NCI-H510A (cell line): Measurements from ENCODE around the gene FGF3.

ENCODE experiments used
- DNase-seq: peaks from one replicate; lab custom pipeline; 2025; lab: John Stamatoyannopoulos, UW

FGF3 gene

DNA sequence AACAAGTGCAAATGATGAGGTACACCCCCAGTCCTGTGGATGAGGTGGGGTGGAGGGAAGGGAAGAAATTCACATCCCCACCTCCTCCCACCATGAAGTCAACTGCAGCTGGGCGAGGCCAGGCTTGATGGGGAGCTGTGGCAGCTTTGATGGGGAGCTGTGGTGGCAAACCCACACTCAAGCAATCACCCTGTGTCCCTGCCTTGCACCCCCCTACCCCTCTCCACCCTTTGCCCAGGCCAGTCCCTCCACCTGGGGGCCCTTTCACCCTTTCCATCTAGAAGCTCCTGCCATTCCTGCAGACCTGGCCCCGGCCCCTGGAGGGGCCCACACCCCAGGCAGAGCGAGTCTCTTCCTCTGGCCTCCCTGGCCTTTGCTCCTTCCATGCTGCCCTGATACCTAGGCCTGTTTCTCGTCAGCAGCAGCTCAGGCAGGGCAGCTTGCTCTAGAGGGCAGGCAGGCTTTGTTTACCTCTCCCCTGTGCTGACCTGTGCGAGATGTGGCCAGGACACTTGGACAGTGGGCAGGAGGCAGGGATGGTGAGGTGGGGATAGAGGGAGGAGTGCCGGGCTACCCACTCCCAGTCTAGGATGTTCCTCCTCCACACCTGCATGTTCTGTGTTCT lies 4.5 kb upstream of the FGF3 start:
- no peak for DNase-seq

DNA sequence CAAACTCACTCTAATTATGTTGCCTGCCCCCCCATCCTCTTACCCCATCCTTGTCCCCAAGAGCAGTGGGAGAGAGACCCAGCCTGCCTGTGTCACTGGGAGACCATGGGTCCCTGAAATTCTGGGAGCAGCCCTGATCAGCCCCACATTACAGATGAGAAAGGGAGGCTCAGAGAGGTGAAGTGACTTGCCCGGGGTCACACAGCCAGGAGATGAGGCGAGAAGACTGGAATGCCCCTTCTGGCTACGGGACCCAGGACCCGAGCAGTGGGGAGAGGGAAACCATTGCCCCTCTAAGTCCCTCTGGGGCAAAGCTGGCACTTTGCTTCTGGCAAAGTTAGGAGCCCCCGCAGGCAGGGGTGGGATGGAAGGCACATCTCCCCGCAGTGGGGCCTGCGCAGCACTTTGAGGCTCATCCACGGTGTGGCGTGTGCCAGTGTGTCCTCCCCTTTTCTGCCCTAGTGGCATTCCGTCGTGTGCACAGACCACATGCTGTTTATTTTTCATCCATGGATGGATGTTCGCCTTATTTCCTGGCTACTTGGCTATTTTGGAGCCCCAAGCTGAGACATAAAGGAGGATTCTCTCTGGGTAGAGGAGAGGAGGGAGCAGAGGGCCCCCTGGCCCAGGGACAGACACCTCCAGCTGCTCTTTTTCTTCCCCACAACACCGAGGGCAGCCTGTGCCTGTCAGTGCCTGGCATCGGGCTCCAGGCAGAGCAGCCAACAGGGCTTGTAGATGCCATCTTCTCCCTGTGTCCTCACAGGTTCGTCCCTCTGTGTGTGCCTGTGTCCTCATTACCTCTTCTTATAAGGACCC lies 3.7 kb upstream of the FGF3 start:
- no peak for DNase-seq

DNA sequence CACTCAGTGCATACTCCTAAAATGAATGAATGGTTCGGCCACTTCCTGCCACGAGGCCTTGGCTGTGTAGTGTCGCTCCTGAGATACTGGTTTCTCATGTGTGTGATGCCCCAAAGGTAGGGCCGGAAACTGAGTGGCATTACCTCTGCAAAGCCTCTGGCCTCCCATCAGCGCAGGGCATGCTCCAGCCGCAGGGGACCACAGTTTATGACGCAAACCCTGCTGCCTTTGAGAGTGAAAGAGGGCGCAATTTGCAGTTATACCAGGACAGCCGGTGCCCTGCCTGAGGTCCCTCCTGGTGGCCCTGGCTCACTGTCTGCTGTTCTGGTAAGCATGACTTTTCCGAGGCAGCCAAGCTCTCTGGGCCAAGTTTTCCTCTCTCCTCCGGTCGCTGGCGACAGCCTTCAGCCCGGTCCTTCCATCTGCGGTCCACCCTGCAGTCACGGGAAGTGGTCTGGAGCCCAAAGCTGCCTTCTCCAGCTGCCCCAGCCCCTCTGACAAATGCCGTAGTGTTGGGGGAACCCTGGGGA lies 2.4 kb upstream of the FGF3 start:
- DNase-seq = no peak

DNA sequence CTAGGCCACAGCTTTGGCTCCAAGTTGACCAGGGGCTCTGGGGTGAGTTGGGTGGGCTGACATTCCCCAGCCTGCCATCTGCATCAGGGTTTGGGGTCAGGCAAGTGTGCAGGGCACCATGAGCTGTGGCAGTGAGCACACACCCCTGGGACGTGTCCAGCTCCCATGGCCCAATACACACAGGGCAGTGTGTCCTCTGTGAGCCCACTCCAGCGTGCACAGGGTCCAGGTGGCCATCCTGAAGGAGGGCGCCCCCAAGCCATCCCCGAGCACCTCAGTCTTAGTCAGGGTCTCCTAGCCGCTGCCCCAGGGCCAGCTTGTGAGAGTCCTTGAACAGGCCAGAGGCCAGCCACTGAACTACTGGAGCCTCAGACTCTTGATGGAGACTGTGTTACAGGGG lies 1.2 kb upstream of the FGF3 start:
- DNase-seq = no peak

DNA sequence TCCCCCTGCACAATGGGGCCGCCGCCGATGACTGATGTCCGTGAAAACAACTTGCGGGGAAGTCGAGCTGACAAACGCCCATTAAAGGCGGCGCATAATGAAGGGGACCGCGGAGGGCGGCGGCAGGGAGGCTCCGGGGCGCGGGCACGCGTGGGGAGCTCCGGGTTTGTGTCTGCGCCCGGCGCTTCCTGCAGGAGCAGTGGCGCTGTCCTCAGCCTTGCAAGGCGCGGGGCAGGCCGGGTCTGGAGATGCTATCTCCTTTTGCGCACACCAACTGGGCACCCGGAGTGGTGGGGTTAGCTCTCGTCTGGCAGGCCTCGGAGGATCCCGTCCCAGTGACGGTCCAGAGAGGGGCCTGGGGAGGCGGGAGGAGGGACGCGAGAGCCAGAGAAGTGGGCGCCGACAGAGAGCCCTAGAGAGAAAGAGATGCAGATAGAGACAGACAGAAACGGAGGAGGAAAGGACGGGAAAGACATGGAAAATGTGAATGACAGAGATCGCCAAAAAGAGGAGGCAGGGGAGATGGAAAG lies 390 bp upstream of the FGF3 start:
- DNase-seq = no peak

DNA sequence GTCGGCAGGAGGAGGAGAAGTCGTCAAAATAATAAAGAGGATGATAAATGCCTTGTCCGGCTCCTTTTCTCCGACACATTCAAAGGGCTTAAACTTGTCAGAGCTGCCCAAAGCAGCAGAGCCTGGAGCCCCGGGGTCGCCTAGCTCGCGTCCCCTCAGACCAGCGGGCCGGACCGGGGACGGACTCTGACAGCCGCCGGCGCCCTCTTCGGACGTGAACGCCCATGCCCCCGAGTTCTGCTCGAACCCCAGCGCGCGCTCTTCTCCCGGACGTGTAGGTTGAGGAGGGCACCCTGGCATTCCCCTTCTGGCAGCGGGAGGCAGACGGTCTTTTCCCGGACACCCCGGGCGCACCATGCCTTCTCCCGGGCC lies 999 bp downstream of the FGF3 start:
- DNase-seq = no peak

DNA sequence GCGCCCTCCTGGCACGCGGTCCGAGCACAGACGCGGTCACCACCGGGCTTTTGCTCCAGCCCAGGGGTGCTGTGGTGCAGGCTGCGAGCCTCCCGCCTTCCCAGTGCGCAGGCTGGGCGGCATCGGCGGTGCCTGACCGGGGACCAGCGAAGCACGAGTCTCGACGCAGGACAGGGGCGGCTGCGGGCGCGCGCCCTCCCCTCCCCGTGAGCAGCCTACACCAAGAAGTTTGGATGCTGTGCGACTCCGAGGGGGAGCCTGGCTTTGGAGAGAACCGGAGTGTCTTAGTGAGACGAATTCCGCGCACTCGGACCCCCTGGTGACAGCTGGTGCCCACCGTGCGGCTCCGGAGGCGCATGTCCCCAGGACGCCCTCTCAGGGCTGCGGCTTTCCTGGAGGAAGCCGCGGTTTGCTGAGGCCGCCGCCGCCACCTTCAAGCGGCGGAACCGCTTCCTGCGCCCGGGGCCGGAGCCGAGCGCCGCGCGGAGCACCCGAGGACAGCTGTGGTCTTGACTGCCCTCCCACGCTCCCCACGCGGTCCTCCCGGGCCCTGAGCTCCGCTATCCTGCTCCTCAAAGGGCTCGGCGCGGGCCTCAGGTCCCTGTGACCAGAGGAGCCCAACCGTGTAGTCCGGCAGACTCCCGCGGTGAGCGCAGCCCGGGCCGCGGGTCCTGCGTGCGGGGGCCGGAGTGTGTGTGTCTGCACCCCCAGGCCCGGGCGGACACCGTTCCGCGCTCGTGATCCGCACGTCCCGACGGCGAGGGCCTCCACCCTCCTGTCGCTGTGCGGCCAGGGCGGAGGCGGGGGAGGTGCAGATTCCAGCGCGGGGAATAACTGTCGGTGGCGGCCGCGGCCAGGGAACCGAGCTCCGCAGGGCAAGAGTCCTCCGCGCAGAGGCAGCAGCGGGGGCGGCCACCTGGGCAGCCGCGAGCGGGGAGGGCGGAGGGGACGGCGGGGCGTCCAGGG lies 1.7 kb downstream of the FGF3 start:
- no peak for DNase-seq

DNA sequence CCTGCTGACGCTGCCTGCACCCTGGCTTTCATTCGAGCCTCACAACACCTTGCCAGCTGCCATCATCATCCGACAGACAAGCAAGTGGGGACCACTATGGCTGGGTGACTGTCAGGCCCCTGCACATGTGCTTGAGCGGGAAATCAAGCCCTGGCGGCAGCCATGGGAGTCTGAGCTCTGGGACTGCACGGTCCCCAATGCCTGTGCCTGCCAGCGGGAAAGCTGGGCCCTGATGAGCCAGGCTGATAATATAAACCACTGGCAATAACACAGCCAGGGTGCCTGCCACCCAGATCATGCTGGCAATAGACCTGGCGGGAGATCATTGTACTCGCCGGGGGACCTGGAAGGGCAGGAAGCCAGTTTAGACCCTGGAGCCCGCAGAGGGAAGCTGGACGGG lies 2.5 kb downstream of the FGF3 start:
- no peak for DNase-seq

DNA sequence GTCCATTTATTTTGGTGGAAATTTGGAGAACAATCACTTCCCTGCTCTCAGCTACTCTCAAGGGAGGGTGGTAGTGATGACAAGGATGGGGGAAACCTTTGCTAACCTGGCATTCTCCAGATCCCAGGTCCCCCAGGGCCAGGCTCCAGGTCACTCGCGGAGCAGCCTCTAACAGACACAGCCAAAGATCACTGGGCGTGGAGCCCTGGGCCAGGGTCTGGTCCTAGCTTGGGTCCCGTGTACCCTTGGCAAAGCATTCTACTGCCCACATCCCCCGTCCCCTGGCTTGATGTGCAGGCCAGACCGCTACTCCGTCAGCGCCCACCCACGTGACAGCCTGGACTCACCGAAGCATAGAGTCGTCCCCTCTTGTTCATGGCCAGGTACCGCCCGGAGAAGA lies 3.2 kb downstream of the FGF3 start:
- no peak for DNase-seq

DNA sequence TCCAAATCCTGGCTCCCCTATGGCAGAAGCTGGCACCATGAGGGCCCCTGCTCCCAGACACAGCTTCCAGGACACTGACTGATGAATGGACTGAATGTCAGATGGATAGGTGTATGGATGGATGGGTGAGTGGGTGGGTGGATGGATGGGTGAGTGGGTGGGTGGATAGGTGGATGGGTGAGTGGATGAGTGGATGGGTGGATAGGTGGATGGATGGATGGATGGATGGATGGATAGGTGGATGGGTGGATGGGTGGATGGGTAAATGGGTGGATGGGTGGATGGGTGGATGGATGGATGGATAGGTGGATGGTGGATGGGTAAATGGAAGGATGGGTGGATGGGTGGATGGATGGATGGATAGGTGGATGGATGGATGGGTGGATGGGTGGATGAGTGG lies 4.3 kb downstream of the FGF3 start:
- no peak for DNase-seq

DNA sequence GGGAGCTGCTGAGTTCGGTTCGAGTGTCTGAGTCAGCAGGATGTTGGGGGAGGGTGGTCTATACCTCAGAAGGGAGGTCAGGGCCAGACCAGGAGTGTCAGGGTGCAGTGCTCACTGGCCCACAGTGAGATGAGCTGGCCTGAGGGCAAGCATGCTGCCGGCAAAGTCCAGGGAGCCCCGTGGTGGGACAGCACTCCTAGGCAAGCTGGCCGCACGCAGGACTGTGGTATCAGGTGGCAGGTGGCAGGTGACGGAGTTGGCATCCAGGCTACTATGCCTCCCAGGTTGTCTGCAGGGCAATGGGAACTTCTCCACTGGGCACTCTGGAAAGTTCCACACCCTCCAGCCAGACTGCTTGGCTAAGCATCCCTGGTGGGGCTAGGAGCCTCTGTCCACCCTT lies 4.8 kb downstream of the FGF3 start:
- no peak for DNase-seq

DNA sequence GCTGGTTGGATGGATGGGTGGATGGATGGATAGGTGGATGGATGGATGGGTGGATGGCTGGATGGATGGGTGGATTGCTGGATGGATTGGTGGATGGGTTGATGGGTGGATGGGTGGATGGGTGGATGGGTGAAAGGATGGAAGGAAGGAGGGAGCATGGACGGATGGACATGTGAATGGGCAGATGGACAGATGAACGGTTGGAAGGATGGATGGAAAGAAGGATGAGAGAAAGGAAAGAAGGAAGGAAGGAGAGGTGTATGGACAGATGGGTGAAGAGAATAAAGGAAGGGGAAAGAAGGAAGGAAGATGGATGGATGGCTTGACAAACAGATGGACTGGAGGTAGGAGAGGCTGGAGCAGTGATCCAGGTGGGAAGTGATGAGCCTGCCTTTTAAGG lies 5.4 kb downstream of the FGF3 start:
- DNase-seq = no peak

DNA sequence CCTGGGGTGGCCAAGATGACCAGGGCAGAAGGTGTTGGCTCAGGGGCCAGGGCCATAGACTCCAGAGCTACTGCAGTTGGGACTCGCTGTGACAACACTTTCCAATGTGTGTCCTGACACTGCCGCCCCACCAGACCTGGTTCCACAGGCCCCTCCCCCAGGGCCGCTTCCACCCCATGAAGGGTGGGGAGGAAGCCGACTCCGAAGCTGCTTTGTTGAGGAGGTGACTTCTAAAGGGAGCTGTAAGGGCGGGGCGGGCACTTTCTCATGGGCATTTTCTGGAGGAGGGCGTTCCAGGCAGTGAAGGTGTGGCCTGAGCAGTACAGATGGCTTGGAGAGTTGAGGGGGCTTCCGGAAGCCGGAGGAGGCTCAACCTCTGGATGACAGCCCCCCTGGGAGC lies 6.3 kb downstream of the FGF3 start:
- DNase-seq = no peak

DNA sequence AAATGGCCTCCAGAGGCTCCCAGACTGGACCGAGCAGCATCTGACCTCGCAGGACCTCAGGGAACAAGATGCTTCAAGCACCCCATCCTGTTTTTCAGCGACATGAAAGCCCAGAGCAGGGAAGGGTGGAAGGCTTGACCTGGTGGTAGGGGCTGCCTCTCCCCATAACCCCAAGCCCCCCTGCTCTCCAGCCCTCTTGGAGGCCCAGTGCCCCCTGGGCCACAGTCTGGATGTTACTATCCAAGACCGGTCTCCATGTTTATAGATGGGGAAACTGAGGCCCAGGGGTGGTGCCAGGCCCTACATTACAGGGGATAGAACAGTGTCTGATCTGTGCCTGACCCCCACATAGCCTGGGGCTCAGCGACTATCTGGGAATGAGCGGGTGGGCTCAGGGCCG lies 7.0 kb downstream of the FGF3 start:
- DNase-seq = no peak

DNA sequence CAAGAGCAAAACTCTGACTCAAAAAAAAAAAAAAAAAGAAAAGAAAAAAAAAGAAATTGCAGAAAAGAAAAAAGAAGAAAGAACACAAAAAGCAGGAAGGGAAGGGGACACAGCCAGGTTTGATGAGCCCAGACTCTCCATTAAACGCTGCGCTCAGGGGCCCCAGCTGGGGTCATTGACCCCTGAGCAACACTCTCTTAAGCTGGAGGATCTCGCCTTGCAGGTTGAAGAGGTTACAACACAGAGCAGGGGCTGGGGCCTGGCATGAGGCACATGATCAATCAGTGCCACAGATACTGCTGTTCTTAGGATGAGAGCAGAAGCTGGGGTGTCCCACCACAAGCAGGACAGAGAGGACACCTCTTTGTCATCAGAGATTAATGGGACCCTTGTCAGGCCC lies 7.8 kb downstream of the FGF3 start:
- no peak for DNase-seq

DNA sequence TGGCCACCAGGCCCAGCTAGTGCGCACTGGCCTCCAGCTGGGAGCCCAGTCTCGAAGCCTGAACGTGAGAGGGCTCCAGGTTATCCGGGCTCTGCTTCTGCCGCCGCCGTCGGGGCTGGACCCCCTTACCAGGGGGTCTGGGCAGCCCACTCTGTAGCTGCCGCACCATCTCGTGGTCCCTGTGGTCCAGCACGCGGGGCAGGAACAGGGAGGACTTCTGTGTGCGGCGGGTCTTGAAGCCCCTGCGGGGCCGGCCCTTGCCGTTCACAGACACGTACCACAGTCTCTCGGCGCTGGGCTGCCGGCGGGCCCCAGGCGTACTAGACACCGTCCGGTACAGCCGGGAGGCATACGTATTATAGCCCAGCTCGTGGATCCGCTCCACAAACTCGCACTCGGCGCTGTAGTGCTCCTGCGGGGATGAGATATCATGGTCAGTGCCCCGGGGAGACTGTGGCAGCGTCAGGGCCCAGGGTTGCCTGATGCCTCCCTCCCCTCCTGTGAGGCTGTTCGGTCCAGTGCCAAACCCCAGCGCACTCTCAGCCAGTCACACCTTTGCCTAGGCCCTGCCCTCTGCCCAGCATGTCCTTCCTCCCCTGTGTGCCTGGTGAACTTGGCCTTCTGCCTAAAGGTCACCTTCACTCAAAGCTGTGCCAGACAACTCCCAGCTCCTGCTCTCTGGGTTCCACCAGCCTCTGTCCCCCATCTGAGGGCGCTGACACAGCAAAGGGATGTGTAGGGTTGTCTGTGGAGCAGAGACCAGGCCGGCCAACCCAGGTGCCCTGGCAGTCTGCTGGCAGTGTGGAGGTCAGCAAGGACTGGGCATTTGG lies 8.7 kb downstream of the FGF3 start:
- DNase-seq = no peak

DNA sequence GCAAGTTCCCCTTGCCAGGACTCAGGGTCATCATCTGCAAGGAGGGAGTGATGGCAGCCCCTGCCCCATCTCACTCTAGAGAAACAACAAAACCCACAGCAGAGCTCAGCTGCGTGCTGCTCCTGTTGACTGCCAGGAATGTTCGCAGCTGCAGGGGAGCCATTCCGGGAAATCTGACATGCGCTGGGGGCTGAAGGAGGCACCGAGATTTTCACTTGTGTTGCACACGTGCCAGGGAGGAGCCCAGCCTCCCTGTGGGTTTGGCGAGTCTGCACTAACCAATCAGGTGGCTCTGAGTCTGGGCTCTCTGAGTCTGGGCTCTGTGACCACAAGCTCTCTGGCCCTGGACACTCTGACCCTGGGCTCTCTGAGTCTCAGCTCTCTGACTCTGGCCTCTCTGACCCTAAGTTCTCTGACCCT lies 10.5 kb downstream of the FGF3 start:
- no peak for DNase-seq

DNA sequence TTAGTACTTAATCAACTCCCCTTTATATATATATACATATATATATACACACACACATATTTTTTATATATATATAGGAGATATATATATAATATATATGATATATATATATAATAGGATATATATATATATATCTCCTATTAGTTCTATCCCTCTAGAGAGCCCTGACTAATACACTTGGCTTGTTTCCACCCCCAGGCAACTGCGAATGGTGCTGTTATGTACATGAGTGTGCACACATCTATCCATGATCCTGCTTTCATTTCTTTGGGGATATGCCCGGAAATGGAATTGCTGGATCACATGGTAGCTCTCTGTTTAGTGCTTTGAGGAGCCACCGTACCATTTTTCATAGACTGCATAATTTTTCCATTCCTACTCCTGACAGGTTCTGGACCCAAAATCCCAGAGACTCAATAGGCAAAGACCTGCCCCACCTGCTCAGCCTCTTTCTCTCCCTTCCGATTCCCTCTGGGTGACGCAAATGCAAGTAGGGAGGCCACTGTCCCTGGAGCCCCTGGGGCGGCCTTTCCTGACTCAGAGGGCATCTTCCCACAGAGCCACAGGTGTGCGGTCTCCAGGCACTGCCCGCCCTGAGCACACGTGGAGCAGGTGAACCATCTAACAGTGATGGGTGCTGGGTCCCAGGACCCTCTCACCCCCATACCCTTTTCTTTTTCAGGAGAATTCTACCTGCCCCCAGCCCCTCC lies 12.0 kb downstream of the FGF3 start:
- no peak for DNase-seq

DNA sequence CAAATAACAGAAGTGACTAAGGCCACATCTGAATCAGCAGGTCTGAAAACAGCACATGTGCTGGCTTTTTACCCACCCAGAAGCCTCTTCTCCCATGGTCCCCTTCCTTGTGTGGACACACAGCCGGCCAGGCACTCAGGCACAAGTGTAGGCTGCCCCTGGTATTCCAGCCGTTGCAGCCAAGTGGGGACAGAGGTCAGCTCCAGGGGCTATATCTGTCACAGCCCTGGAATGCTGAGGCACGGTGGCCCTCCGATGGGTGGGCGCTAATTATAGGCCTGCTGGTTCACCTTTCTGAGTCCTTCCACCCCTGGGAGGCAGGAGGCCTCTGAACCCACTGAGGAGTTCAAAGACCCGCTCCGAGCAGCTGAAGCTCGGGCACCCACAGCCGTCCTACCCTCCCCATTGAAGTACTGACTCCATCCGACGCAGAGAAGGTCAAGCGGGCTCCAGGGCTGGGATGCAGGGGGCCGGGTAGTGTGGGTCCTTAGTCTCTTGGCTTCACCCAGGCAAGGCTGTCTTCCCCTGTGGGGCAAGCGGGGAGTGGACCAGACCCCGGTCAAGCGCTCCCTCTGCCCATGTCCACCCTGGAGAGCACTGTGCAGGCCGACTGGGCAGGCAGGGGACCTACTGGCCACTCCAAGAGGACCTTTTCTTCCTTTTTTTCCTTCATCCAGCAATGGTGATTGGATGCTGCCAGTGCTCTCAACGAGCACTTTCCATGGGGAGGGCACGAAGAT lies 14.3 kb downstream of the FGF3 start:
- DNase-seq = no peak

DNA sequence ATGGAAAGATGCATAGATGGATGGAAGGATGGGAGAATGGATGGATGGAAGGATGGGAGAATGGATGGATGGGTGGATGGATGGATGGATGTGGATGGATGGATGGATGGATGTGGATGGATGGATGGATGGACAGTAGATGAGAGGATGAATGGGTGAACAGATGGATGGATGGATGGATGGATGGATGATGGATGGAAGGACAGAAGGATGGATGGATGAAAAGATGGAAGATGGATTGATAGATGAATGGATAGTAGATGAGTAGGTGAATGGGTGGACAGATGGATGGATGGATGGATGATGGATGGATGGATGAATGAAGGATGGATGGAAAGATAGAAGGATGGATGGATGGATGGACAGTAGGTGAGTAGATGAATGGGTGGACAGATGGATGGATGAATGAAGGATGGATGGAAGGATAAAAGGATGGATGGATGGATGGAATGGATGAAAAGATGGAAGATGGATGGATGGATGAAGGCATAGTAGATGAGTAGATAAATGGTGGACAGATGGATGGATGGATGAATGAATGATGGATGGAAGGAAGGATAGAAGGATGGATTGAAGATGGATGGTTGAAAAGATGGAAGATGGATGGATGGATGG lies 15.5 kb downstream of the FGF3 start:
- no peak for DNase-seq
